ENCODE measurements around the gene ZBTB46.

The ZBTB46 gene

DNA sequence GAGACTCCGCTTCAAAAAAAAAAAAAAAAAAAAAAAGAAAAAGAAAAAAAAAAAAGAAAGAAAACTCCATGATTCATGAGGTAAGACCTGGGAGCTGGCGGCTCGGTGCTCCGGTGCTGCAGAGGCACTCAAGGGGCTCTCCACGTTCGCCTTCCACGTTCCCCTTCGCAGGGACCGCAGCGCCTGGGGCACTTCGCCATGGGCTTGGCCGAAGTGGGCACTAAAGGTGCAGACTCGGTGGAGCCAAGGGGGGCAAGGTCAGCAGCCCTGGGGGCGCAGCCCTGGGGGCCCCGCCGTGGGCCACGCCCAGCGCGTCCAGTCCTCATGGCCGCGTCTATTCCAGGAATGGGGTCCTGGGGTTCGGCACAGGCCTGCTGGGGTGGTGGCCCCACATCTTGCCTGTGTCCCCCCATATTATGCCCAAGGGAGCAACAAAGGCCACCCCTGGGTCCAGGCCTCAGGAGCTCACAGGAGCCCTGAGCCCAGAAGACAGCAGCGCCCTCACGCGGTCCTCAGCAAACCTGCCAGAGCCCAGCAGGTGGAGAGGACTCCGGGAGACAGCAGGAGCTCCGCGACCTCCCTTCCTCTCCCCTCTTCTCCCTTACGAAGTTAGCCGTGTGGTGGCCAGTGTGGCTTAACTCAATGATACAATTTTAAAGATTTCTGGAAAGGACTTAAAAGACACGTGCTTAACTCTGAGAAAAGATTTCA lies 21.9 kb downstream of the ZBTB46 start (continued):
- TF ChIP-seq, protein P1, sequence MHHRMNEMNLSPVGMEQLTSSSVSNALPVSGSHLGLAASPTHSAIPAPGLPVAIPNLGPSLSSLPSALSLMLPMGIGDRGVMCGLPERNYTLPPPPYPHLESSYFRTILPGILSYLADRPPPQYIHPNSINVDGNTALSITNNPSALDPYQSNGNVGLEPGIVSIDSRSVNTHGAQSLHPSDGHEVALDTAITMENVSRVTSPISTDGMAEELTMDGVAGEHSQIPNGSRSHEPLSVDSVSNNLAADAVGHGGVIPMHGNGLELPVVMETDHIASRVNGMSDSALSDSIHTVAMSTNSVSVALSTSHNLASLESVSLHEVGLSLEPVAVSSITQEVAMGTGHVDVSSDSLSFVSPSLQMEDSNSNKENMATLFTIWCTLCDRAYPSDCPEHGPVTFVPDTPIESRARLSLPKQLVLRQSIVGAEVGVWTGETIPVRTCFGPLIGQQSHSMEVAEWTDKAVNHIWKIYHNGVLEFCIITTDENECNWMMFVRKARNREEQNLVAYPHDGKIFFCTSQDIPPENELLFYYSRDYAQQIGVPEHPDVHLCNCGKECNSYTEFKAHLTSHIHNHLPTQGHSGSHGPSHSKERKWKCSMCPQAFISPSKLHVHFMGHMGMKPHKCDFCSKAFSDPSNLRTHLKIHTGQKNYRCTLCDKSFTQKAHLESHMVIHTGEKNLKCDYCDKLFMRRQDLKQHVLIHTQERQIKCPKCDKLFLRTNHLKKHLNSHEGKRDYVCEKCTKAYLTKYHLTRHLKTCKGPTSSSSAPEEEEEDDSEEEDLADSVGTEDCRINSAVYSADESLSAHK (tag by site-specific recombination; IDR thresholded peaks at IDR 0.05) = no peak
- no peak for TF ChIP-seq ZNF76 (tag by site-specific recombination; IDR thresholded peaks at IDR 0.05; ENCODE audit: borderline replicate concordance, low read depth)
- no peak for TF ChIP-seq ZNF248 (tag by site-specific recombination; IDR thresholded peaks at IDR 0.05)

DNA sequence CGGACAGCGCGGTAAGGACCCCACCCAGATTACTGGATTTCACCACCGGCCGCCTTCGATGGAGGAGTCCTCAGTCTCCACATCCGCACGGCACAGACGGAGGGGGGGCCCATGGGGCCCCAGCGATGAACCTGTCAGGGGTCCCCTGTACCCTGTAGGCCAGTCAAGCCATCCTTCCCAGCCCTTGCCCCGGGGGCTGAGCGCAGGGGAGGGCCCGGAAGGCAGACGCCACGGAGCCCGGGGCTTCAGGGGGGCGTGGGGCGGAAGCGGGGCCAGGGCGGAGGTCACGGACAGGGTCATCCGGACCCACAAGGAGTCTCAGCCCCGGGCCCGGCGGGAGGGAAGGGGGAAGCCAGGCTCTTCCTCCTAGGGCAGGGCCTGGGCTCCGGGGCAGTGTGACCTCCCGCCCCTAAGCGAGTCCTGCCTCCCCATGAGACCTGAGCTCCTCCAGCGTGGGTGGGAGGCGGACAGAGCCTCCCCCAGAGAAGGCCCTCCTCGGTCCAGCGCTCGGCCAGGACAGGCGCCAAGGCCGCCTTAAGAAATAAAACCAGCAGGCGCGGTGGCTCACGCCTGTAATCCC lies 22.8 kb downstream of the ZBTB46 start:
- POLR2A ChIA-PET = no interaction called here
- Histone ChIP-seq H3K36me3 (ENCODE audit: control insufficient read depth in 2 of 2, insufficient read depth in 1 of 2, low read length in 2 of 2) (no peaks in the 10 kb centered on the region), H3K4me1 (ENCODE audit: control insufficient read depth, insufficient read depth, low read length) (no peaks in the 10 kb centered on the region), H3K27ac (ENCODE audit: extremely low read depth, low read depth, low read length) (no peak overlapping the region), H3K9me3 (ENCODE audit: control insufficient read depth, insufficient read depth, low read depth, low read length) (no peaks in the 10 kb centered on the region), H3K4me3 (ENCODE audit: low read depth, low read length) (no peak overlapping the region)
- TF ChIP-seq KLF16 (tag by site-specific recombination; IDR thresholded peaks at IDR 0.05) (no peak), HOXC10 (CRISPR knock-in tag; IDR thresholded peaks at IDR 0.05) (no peak), ZNF350 (tag by site-specific recombination; IDR thresholded peaks at IDR 0.05) (no peak), ZNF677 (tag by site-specific recombination; IDR thresholded peaks at IDR 0.05) (no peak), ZNF558 (tag by site-specific recombination; IDR thresholded peaks at IDR 0.05) (no peak), ZNF175 (tag by site-specific recombination; IDR thresholded peaks at IDR 0.05) (no peak), EGR2 (tag by site-specific recombination; IDR thresholded peaks at IDR 0.05; ENCODE audit: low read depth) (no peak), ZNF24 (tag by site-specific recombination; IDR thresholded peaks at IDR 0.05) (no peak), ZNF366 (tag by site-specific recombination; conservative IDR thresholded peaks at IDR 0.05) (no peak), SALL2 (tag by site-specific recombination; IDR thresholded peaks at IDR 0.05; ENCODE audit: borderline replicate concordance) (no peak), FEZF1 (tag by site-specific recombination; IDR thresholded peaks at IDR 0.05) (no peak), ZNF571 (tag by site-specific recombination; IDR thresholded peaks at IDR 0.05) (no peak), ZNF2 (tag by site-specific recombination; IDR thresholded peaks at IDR 0.05) (no peak), ZNF792 (tag by site-specific recombination; IDR thresholded peaks at IDR 0.05) (no peak)
- TF ChIP-seq, protein P2, sequence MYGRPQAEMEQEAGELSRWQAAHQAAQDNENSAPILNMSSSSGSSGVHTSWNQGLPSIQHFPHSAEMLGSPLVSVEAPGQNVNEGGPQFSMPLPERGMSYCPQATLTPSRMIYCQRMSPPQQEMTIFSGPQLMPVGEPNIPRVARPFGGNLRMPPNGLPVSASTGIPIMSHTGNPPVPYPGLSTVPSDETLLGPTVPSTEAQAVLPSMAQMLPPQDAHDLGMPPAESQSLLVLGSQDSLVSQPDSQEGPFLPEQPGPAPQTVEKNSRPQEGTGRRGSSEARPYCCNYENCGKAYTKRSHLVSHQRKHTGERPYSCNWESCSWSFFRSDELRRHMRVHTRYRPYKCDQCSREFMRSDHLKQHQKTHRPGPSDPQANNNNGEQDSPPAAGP (tag by site-specific recombination; IDR thresholded peaks at IDR 0.05) = no peak
- TF ChIP-seq, protein P3, sequence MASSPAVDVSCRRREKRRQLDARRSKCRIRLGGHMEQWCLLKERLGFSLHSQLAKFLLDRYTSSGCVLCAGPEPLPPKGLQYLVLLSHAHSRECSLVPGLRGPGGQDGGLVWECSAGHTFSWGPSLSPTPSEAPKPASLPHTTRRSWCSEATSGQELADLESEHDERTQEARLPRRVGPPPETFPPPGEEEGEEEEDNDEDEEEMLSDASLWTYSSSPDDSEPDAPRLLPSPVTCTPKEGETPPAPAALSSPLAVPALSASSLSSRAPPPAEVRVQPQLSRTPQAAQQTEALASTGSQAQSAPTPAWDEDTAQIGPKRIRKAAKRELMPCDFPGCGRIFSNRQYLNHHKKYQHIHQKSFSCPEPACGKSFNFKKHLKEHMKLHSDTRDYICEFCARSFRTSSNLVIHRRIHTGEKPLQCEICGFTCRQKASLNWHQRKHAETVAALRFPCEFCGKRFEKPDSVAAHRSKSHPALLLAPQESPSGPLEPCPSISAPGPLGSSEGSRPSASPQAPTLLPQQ (tag by site-specific recombination; IDR thresholded peaks at IDR 0.05) = no peak
- TF ChIP-seq, protein P1 (tag by site-specific recombination; IDR thresholded peaks at IDR 0.05) = no peak
- CTCF ChIA-PET = interaction anchor here (0.6 to 0.9 kb wide), 3 partner anchors 32 to 273 kb away, joined by 3 read pairs; no protein-coding TSS in a partner anchor
